Measurements from ENCODE around the gene PNISR. TPM values are rescaled to one million over a fixed set of nuclear protein-coding genes. Genes with fewer than 3 reads are reported as not detected.

Gene PNISR
- total and polyA plus RNA-seq, 2 of the 13 experiments (the other 11 are each of a cell fraction or from before 2014, with no cell fraction given) = 43.0 to 48.0 TPM

- TF ChIP-seq THAP9 (CRISPR knock-in tag; IDR thresholded peaks at IDR 0.05; ENCODE audit: borderline replicate concordance) = peak; percentile 55; the same call in 1 of the 2 replicates
- TF ChIP-seq ZBTB49 (CRISPR knock-in tag; IDR thresholded peaks at IDR 0.05; ENCODE audit: borderline replicate concordance) = no peak
- TF ChIP-seq DRAP1 (CRISPR knock-in tag; IDR thresholded peaks at IDR 0.05) = no peak
- TF ChIP-seq ZNF562 (CRISPR knock-in tag; IDR thresholded peaks at IDR 0.05; ENCODE audit: borderline replicate concordance) = no peak
- TF ChIP-seq REST (IDR thresholded peaks at IDR 0.05; ENCODE audit: borderline replicate concordance in 1 of 2, low read depth in 1 of 2, low read length in 2 of 2) = peak in 1 of 2 experiments; percentile 57; a peak in 1 of 4 replicates
- peak; percentile 57; the same call in 1 of the 2 replicates for TF ChIP-seq ZNF567 (CRISPR knock-in tag; IDR thresholded peaks at IDR 0.05; ENCODE audit: borderline replicate concordance)
- no peak for TF ChIP-seq ZNF772 (CRISPR knock-in tag; IDR thresholded peaks at IDR 0.05)
- TF ChIP-seq ZBTB38 (CRISPR knock-in tag; IDR thresholded peaks at IDR 0.05) = no peak; the same call in 1 of the 2 replicates
- peak; percentile 63; the same call in 1 of the 2 replicates for TF ChIP-seq ZNF430 (CRISPR knock-in tag; IDR thresholded peaks at IDR 0.05)
- TF ChIP-seq FOXO1 (CRISPR knock-in tag; IDR thresholded peaks at IDR 0.05) = no peak
- no peak for TF ChIP-seq AKAP8 (CRISPR knock-in tag; IDR thresholded peaks at IDR 0.05)
- TF ChIP-seq ZBTB34 (CRISPR knock-in tag; IDR thresholded peaks at IDR 0.05) = no peak
- TF ChIP-seq ZNF737 (CRISPR knock-in tag; IDR thresholded peaks at IDR 0.05; ENCODE audit: borderline replicate concordance) = no peak
- TF ChIP-seq E2F5 (CRISPR knock-in tag; conservative IDR thresholded peaks at IDR 0.05) = no peak
- no peak for TF ChIP-seq CCDC6 (CRISPR knock-in tag; IDR thresholded peaks at IDR 0.05)
- TF ChIP-seq RARA (CRISPR knock-in tag; IDR thresholded peaks at IDR 0.05) = no peak; the same call in 1 of the 2 replicates
Measured at GRCh38 chr6:99393698-99394531, 31.2 kb downstream of the PNISR start, which contains the start of gene COQ3 (continued).

Measured in HepG2 (cell line).